CD14-positive monocyte (primary cell): ENCODE measurements around the gene RCCD1. TPM values are rescaled to one million over a fixed set of nuclear protein-coding genes. Genes with fewer than 3 reads are reported as not detected.

ENCODE experiments used
- DNase-seq, 3 donors: peaks; one replicate each; pipeline ENCODE4 v3.0.0-alpha.2; 2011 to 2022
- H2AFZ ChIP-seq: 2 replicates; pipeline ENCODE4 v1.6.0; 2012; ENCODE audit warnings: mild to moderate bottlenecking, low read depth, low read length, inconsistent platforms; ENCODE audit not compliant: insufficient read depth, poor library complexity, severe bottlenecking
- H3K27ac ChIP-seq, 2 donors: 1 replicate in 1 of 2; 2 replicates in 1 of 2; pipeline ENCODE4 v1.5.1; 2012 to 2013; ENCODE audit warnings: low read length in 2 of 2, control low read depth in 1 of 2, inconsistent platforms in 1 of 2, low read depth in 1 of 2, mild to moderate bottlenecking in 1 of 2
- H3K27me3 ChIP-seq, 2 donors: one replicate each; pipeline versions ENCODE4 v1.6.0 to v1.6.1; 2011 to 2013; ENCODE audit warnings: low read length in 2 of 2; ENCODE audit not compliant: control insufficient read depth in 2 of 2, insufficient read depth in 2 of 2
- H3K36me3 ChIP-seq, 2 donors: replicated peaks in 1 of 2; 1 replicate in 1 of 2; 2 replicates in 1 of 2; pipeline versions ENCODE4 v1.5.1 to v1.6.1; 2012 to 2013; ENCODE audit warnings: low read length in 2 of 2, control low read depth in 1 of 2, inconsistent platforms in 1 of 2, mild to moderate bottlenecking in 1 of 2; ENCODE audit not compliant: insufficient read depth in 2 of 2, control insufficient read depth in 1 of 2
- H3K4me1 ChIP-seq, 2 donors: 1 replicate in 1 of 2; 2 replicates in 1 of 2; pipeline versions ENCODE4 v1.5.1 to v1.6.1; 2012 to 2013; ENCODE audit warnings: low read length in 2 of 2, control low read depth in 1 of 2, inconsistent platforms in 1 of 2, mild to moderate bottlenecking in 1 of 2, moderate library complexity in 1 of 2; ENCODE audit not compliant: insufficient read depth in 2 of 2, control insufficient read depth in 1 of 2
- H3K4me2 ChIP-seq: replicated peaks from 2 replicates; pipeline ENCODE3; 2012; ENCODE audit warnings: low read length, moderate library complexity, mild to moderate bottlenecking; ENCODE audit not compliant: poor library complexity, severe bottlenecking; ENCODE audit errors: extremely low read depth
- H3K4me3 ChIP-seq, 3 experiments: fragments of 200-600 bp in 1 of 3; sonication (generic) in 1 of 3; replicated peaks in 1 of 3; 1 replicate in 2 of 3; 2 replicates in 1 of 3; pipeline ENCODE4 v1.5.1; 2011 to 2013; ENCODE audit warnings: low read length in 3 of 3, mild to moderate bottlenecking in 3 of 3, control low read depth in 2 of 3, low read depth in 2 of 3, inconsistent platforms in 1 of 3, moderate library complexity in 1 of 3
- H3K79me2 ChIP-seq: 2 replicates; pipeline ENCODE4 v1.6.0; 2012; ENCODE audit warnings: mild to moderate bottlenecking, control low read depth, inconsistent platforms, low read length, moderate library complexity; ENCODE audit not compliant: insufficient read depth
- H3K9ac ChIP-seq: 2 replicates; pipeline ENCODE4 v1.6.0; 2017; ENCODE audit warnings: low read length, mild to moderate bottlenecking; ENCODE audit not compliant: insufficient read depth, poor library complexity, severe bottlenecking
- H3K9me3 ChIP-seq, 2 donors: replicated peaks in 1 of 2; 1 replicate in 1 of 2; 2 replicates in 1 of 2; pipeline versions ENCODE4 v1.5.1 to v1.6.1; 2012 to 2013; ENCODE audit warnings: low read length in 2 of 2, control low read depth in 1 of 2; ENCODE audit not compliant: control insufficient read depth in 1 of 2, insufficient read depth in 1 of 2
- H4K20me1 ChIP-seq: 2 replicates; pipeline ENCODE4 v1.6.0; 2012; ENCODE audit warnings: mild to moderate bottlenecking, low read length, control low read depth, moderate library complexity; ENCODE audit not compliant: insufficient read depth
- H3K27ac Mint-ChIP-seq, 7 donors: one replicate each; pipeline ENCODE4 v1.8.0; 2020; ENCODE audit warnings: mild to moderate bottlenecking in 7 of 7, mixed read lengths in 7 of 7, moderate library complexity in 6 of 7, inconsistent platforms in 2 of 7
- H3K27me3 Mint-ChIP-seq, 3 donors: one replicate each; pipeline ENCODE4 v1.8.0; 2021 to 2022; ENCODE audit warnings: low read depth in 3 of 3, mild to moderate bottlenecking in 3 of 3, mixed read lengths in 3 of 3, moderate library complexity in 3 of 3, inconsistent platforms in 1 of 3
- H3K36me3 Mint-ChIP-seq, 2 donors: one replicate each; pipeline ENCODE4 v1.8.0; 2020; ENCODE audit warnings: mixed read lengths in 2 of 2, inconsistent platforms in 1 of 2, mild to moderate bottlenecking in 1 of 2
- H3K4me1 Mint-ChIP-seq: one replicate; pipeline ENCODE4 v1.8.0; 2020; ENCODE audit warnings: mild to moderate bottlenecking, mixed read lengths
- H3K4me3 Mint-ChIP-seq, 2 donors: one replicate each; pipeline ENCODE4 v1.8.0; 2020; ENCODE audit warnings: mild to moderate bottlenecking in 2 of 2, mixed read lengths in 2 of 2, moderate library complexity in 1 of 2
- H3K9me3 Mint-ChIP-seq, 7 donors: one replicate each; pipeline ENCODE4 v1.8.0; 2020 to 2022; ENCODE audit warnings: mixed read lengths in 7 of 7, mild to moderate bottlenecking in 6 of 7, moderate library complexity in 6 of 7, inconsistent platforms in 2 of 7
- WGBS: methylation state at CpG from one replicate; pipeline ENCODE4 v1.1.5; 2013; ENCODE audit warnings: missing lambda C conversion rate; ENCODE audit not compliant: insufficient coverage; 5-methylcytosine and 5-hydroxymethylcytosine counted together
- intact Hi-C, 2 donors: fragments of 100-400 bp; cut with micrococcal nuclease; formaldehyde crosslinking; loops; one replicate each; pipeline versions ENCODE4 v1.15.0 to v1.15.1; 2023
- polyA plus RNA-seq, 3 donors: library from polyadenylated mRNA; depleted of rRNA in 1 of 3; unstranded in 2 of 3; stranded (reverse) in 1 of 3; fragments of 300-500 nt in 2 of 3; fragments of >200 nt in 1 of 3; fragmentation: Illumina TruSeq in 2 of 3; gene quantifications; 1 replicate in 2 of 3; 2 replicates in 1 of 3; pipeline ENCODE4 v1.2.3, GENCODE V29; 2012 to 2021
- TF ChIP-seq, protein P1 (sequence below): fragments of 200-600 bp; IDR thresholded peaks from one replicate; pipeline ENCODE4 v1.8.0; 2022; ENCODE audit warnings: antibody characterized with exemption, mild to moderate bottlenecking

Gene RCCD1
- polyA plus RNA-seq, 3 donors = 1.2 to 2.8 (median 1.5) TPM

DNA sequence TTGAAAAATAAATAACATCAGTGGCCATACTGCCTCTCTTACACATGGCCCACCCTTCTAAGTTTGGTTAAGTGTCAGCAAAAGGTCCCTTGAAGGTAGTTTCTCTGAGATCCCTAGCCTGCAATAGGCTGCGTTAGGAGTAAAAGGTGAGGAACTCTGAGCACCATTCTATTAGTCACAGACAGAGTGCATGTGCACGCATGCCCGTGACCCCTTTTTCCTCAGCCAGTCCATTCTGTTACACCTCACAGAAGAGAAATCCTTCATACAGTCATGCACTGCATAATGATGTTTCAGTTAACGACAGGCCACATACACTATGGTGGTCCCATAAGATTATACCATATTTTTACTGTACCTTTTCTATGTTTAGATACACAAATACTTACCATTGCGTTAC is 12.5 kb downstream of the RCCD1 start:
- 100% methylated on average over 2 of the region's 5 CpGs for WGBS
- no peaks in the 10 kb centered on the region for H4K20me1 ChIP-seq
- Mint-ChIP-seq H3K9me3 (no peaks in the 10 kb centered on the region), H3K4me3 (no peak overlapping the region), H3K36me3 (peaks cover 67 to 78% of the 10 kb centered on the region in 2 donors), H3K4me1 (no peaks in the 10 kb centered on the region), H3K27ac (no peak overlapping the region), H3K27me3 (no peaks in the 10 kb centered on the region)
- no peak overlapping the region for H2AFZ ChIP-seq
- H3K79me2 ChIP-seq = no peaks in the 10 kb centered on the region
- no peaks in the 10 kb centered on the region for H3K27me3 ChIP-seq
- intact Hi-C loops = no loop called here
- H3K9ac ChIP-seq = no peak overlapping the region
- H3K27ac ChIP-seq = no peak overlapping the region
- H3K4me2 ChIP-seq = no peak overlapping the region
- no peak for DNase-seq
- H3K4me3 ChIP-seq = no peak overlapping the region
- no peaks in the 10 kb centered on the region for H3K9me3 ChIP-seq
- no peaks in the 10 kb centered on the region for H3K4me1 ChIP-seq
- TF ChIP-seq, protein P1, sequence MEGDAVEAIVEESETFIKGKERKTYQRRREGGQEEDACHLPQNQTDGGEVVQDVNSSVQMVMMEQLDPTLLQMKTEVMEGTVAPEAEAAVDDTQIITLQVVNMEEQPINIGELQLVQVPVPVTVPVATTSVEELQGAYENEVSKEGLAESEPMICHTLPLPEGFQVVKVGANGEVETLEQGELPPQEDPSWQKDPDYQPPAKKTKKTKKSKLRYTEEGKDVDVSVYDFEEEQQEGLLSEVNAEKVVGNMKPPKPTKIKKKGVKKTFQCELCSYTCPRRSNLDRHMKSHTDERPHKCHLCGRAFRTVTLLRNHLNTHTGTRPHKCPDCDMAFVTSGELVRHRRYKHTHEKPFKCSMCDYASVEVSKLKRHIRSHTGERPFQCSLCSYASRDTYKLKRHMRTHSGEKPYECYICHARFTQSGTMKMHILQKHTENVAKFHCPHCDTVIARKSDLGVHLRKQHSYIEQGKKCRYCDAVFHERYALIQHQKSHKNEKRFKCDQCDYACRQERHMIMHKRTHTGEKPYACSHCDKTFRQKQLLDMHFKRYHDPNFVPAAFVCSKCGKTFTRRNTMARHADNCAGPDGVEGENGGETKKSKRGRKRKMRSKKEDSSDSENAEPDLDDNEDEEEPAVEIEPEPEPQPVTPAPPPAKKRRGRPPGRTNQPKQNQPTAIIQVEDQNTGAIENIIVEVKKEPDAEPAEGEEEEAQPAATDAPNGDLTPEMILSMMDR = no peak
- H3K36me3 ChIP-seq = peaks cover 47 to 93% of the 10 kb centered on the region in 2 donors

DNA sequence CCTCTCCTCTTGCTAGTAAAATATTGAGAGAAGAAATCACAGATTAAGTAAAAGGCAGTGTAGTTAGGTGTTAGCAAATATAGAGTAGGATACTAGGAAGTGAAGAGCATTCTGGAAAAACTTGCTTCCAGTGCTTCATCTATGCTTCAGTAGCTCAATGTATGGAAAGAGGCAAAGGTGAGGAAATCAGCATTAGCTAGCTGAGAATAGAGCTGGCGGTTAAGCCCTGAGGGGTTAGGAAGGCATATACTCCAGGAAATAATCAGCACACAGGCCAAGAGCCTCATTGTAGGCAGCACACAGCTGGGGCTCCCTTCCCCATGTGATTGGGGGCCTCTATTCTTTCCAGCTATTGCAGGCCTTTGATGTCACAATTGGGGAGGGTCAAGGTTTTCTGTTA is 13.8 kb downstream of the RCCD1 start:
- TF ChIP-seq, protein P1 = no peak
- intact Hi-C loops = no loop called here
- DNase-seq = no peak

More for the DNA sequence above, 13.8 kb downstream of the RCCD1 start:
- H3K27ac ChIP-seq = no peak overlapping the region
- H3K27me3 ChIP-seq = no peaks in the 10 kb centered on the region
- H3K4me3 ChIP-seq = no peak overlapping the region
- peaks cover 49 to 93% of the 10 kb centered on the region in 2 donors for H3K36me3 ChIP-seq
- Mint-ChIP-seq H3K36me3 (peaks cover 67 to 80% of the 10 kb centered on the region in 2 donors), H3K27ac (peak overlapping the region in 2 of 7 donors; percentile 11 to 73), H3K4me1 (no peaks in the 10 kb centered on the region), H3K9me3 (no peaks in the 10 kb centered on the region), H3K27me3 (no peaks in the 10 kb centered on the region), H3K4me3 (no peak overlapping the region)
- no peaks in the 10 kb centered on the region for H3K9me3 ChIP-seq
- H3K9ac ChIP-seq = no peak overlapping the region
- no peak overlapping the region for H2AFZ ChIP-seq
- no peaks in the 10 kb centered on the region for H3K4me1 ChIP-seq
- no peak overlapping the region for H3K4me2 ChIP-seq
- no CpG with 5 or more reads among the region's 1 CpG for WGBS
- no peaks in the 10 kb centered on the region for H4K20me1 ChIP-seq
- no peaks in the 10 kb centered on the region for H3K79me2 ChIP-seq
